GM12878 (cell line): Measurements from ENCODE around the gene CILP. TPM values are rescaled to one million over a fixed set of nuclear protein-coding genes. Genes with fewer than 3 reads are reported as not detected.
"Not testable (repeated sequence)": the region's sequence is repeated elsewhere in the genome, so short reads cannot be mapped to it uniquely, and the experiment has no call there.

Experiments used
- ATAC-seq: fragments of 200-7000 bp; cut with Tn5 transposase; 3 replicates; pipeline ENCODE4 v1.9.1; 2020; ENCODE audit warnings: mild to moderate bottlenecking, moderate library complexity
- BruUV-seq: library from RNA; stranded (reverse); fragments of 400-500 nt; replicated peaks from 2 replicates; lab custom pipeline; 2021; lab: Mats Ljungman, UMichigan
- CTCF ChIA-PET: fragments of 300-600 bp; sonication (Branson Sonifier 250); formaldehyde crosslinking; extraction: SDS; loops from one replicate; lab custom pipeline; 2021; ENCODE audit warnings: inconsistent platforms; lab: Yijun Ruan, JAX
- POLR2A ChIA-PET: fragments of 350-600 bp; formaldehyde crosslinking; extraction: SDS; loops from one replicate; lab custom pipeline; 2021; ENCODE audit warnings: inconsistent platforms; lab: Charles Lee
- RAD21 ChIA-PET: fragments of 300-600 bp; sonication (Branson Sonifier 250); formaldehyde crosslinking; loops from one replicate; lab custom pipeline; 2023; ENCODE audit warnings: antibody characterized with exemption; ENCODE audit not compliant: unreplicated experiment; lab: Charles Lee
- SMC1A ChIA-PET: fragments of 300-600 bp; sonication (Branson Sonifier 250); formaldehyde crosslinking; loops from one replicate; lab custom pipeline; 2023; ENCODE audit not compliant: unreplicated experiment, uncharacterized antibody; lab: Charles Lee
- DNase-seq: peaks from one replicate; pipeline ENCODE4 v3.0.0-alpha.2; 2011; ENCODE audit warnings: low read depth, low spot score
- FAIRE-seq: peaks from 3 replicates; lab custom pipeline; 2011; peaks lifted over from hg19 to GRCh38; lab: Jason Lieb, UNC
- H2AFZ ChIP-seq: 2 replicates; pipeline ENCODE4 v1.6.0; 2011; ENCODE audit warnings: low read depth, low read length, control low read depth; ENCODE audit not compliant: control insufficient read depth
- H3K27ac ChIP-seq: 2 replicates; pipeline ENCODE4 v1.5.1; 2011; ENCODE audit warnings: control low read depth; ENCODE audit not compliant: control insufficient read depth, insufficient read depth
- H3K27me3 ChIP-seq, 2 experiments: replicated peaks in 1 of 2; 2 replicates each; pipeline versions ENCODE4 v1.6.0 to v1.6.1; 2011; ENCODE audit warnings: low read length in 1 of 2; ENCODE audit not compliant: control insufficient read depth in 2 of 2, insufficient read depth in 2 of 2
- H3K36me3 ChIP-seq, 2 experiments: 2 replicates each; pipeline ENCODE4 v1.5.1; 2011; ENCODE audit warnings: low read length in 1 of 2; ENCODE audit not compliant: control insufficient read depth in 2 of 2, insufficient read depth in 2 of 2
- H3K4me1 ChIP-seq: 2 replicates; pipeline ENCODE4 v1.6.1; 2011; ENCODE audit warnings: mild to moderate bottlenecking, low read length, moderate library complexity, mixed read lengths; ENCODE audit not compliant: control insufficient read depth, insufficient read depth
- H3K4me2 ChIP-seq: 2 replicates; pipeline ENCODE4 v1.6.0; 2011; ENCODE audit warnings: control low read depth; ENCODE audit not compliant: control insufficient read depth, insufficient read depth
- H3K4me3 ChIP-seq: fragments of 200-600 bp; sonication (generic); 2 replicates; pipeline ENCODE4 v1.5.1; 2016
- H3K79me2 ChIP-seq: 2 replicates; pipeline ENCODE4 v1.6.0; 2011; ENCODE audit warnings: low read length; ENCODE audit not compliant: control insufficient read depth, insufficient read depth
- H3K9ac ChIP-seq: 2 replicates; pipeline ENCODE4 v1.8.0; 2011; ENCODE audit warnings: low read length, control low read depth, mixed read lengths; ENCODE audit not compliant: control insufficient read depth, insufficient read depth
- H3K9me3 ChIP-seq: replicated peaks from 3 replicates; pipeline ENCODE4 v1.5.1; 2011; ENCODE audit warnings: mild to moderate bottlenecking, low read length; ENCODE audit not compliant: control insufficient read depth, insufficient read depth
- H4K20me1 ChIP-seq: 2 replicates; pipeline ENCODE4 v1.6.0; 2011; ENCODE audit not compliant: control insufficient read depth, insufficient read depth
- WGBS: methylation state at CpG from one replicate; pipeline ENCODE4 v1.1.6; 2016; ENCODE audit warnings: low lambda C conversion rate; ENCODE audit not compliant: insufficient replicate concordance, insufficient coverage; ENCODE audit errors: missing lambda C conversion rate; 5-methylcytosine and 5-hydroxymethylcytosine counted together
- in situ Hi-C: fragments of 300-500 bp; cut with MboI; formaldehyde crosslinking; loops from 9 replicates; pipeline ENCODE4 v1.14.3; 2018; ENCODE audit warnings: mixed read lengths
- intact Hi-C: fragments of 100-400 bp; cut with micrococcal nuclease; formaldehyde crosslinking; loops from one replicate; pipeline ENCODE4 v1.14.2; 2022; ENCODE audit not compliant: unreplicated experiment
- polyA plus RNA-seq, 11 experiments: library from polyadenylated mRNA; depleted of rRNA in 4 of 11; unstranded in 6 of 11; stranded (reverse) in 5 of 11; fragments of >200 nt; fragmentation: Nextera tagmentation in 4 of 11; fragmentation: Illumina TruSeq in 1 of 11; extraction: Ambion mirVana in 4 of 11; extraction: Trizol in 1 of 11; gene quantifications; 1 replicate in 1 of 11; 2 replicates in 10 of 11; pipeline versions ENCODE4 v1.2.1 to v1.2.3, GENCODE V29; 2011 to 2016; ENCODE audit warnings: inconsistent platforms in 2 of 11, missing spikeins in 2 of 11, low read depth in 1 of 11
- total RNA-seq, 4 experiments: library from RNA; depleted of rRNA in 3 of 4; stranded (reverse); fragments of >200 nt in 3 of 4; fragmentation: Illumina TruSeq in 1 of 4; extraction: Trizol in 1 of 4; gene quantifications; 2 replicates each; pipeline versions ENCODE4 v1.2.1 to v1.2.3, GENCODE V29; 2013 to 2021
- TF ChIP-seq, protein P1 (sequence below): fragments of 450-650 bp; IDR thresholded peaks from 2 replicates; pipeline ENCODE4 v1.6.1; 2016; ENCODE audit warnings: mild to moderate bottlenecking
- TF ChIP-seq, protein P2 (sequence below): fragments of 450-650 bp; IDR thresholded peaks from 2 replicates; pipeline ENCODE4 v1.6.1; 2016; ENCODE audit warnings: mild to moderate bottlenecking

The CILP gene
- total and polyA plus RNA-seq, 10 of the 15 experiments (the other 5 are each of a cell fraction or from before 2014, with no cell fraction given) = 0.03 to 0.06 (median 0.04) TPM; not detected in 4

DNA sequence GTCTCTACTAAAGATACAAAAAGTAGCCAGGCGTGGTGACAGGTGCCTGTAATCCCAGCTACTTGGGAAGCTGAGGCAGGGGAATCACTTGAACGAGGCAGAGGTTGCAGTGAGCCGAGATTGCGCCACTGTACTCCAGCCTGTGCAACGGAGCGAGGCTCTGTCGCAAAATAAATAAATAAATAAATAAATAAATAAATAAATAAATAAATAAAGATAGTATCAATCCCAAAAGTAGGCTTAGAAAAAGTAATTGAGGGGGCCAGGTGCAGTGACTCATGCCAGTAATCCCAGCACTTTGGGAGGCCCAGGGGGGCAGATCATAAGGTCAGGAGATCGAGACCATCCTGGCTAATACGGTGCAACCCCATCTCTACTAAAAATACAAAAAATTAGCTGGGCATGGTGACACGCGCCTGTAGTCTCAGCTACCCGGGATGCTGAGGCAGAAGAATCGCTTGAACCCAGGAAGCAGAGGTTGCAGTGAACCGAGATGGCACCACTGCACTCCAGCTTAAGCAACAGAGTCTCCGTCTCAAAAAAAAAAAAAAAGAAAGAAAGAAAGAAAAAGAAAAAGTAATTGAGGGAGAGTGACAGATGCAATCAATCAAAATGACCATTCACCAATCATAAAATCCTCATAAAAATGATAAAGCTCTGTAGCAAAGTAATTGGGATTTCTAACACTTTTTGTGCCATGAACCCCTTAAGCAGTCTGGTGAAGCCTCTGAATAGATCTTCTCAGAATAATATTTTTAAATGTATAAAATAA is 29.5 kb downstream of the CILP start:
- not testable (repeated sequence) for H3K4me1 ChIP-seq, DNase-seq, H3K9ac ChIP-seq
- SMC1A ChIA-PET = interaction anchor here (0.7 to 1.7 kb wide), 6 partner anchors 10 to 116 kb away, joined by 3 to 8 read pairs (median 4); partner anchors contain the start of gene PDCD7
- peak overlapping the region; percentile 30 for H3K4me2 ChIP-seq
- TF ChIP-seq, protein P1, sequence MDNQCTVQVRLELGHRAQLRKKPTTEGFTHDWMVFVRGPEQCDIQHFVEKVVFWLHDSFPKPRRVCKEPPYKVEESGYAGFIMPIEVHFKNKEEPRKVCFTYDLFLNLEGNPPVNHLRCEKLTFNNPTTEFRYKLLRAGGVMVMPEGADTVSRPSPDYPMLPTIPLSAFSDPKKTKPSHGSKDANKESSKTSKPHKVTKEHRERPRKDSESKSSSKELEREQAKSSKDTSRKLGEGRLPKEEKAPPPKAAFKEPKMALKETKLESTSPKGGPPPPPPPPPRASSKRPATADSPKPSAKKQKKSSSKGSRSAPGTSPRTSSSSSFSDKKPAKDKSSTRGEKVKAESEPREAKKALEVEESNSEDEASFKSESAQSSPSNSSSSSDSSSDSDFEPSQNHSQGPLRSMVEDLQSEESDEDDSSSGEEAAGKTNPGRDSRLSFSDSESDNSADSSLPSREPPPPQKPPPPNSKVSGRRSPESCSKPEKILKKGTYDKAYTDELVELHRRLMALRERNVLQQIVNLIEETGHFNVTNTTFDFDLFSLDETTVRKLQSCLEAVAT = peak; percentile 79
- TF ChIP-seq, protein P2, sequence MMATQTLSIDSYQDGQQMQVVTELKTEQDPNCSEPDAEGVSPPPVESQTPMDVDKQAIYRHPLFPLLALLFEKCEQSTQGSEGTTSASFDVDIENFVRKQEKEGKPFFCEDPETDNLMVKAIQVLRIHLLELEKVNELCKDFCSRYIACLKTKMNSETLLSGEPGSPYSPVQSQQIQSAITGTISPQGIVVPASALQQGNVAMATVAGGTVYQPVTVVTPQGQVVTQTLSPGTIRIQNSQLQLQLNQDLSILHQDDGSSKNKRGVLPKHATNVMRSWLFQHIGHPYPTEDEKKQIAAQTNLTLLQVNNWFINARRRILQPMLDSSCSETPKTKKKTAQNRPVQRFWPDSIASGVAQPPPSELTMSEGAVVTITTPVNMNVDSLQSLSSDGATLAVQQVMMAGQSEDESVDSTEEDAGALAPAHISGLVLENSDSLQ = peak; percentile 58; the same call in 1 of the 2 replicates
- TF ChIP-seq, all 136 proteins: peak for 2; not testable (repeated sequence) for 134
- FAIRE-seq, H3K36me3 ChIP-seq, BruUV-seq, H4K20me1 ChIP-seq, H3K9me3 ChIP-seq, H3K27me3 ChIP-seq, H2AFZ ChIP-seq, in situ Hi-C loops, ATAC-seq, H3K27ac ChIP-seq: not testable (repeated sequence)
- ChIA-PET RAD21 (interaction anchor here (0.9 to 1.6 kb wide), 5 partner anchors 48 to 611 kb away, joined by 3 read pairs; partner anchors contain the start of genes DENND4A, PARP16 and PDCD7), CTCF (interaction anchor here (0.6 to 1.4 kb wide), 10 partner anchors 39 to 449 kb away, joined by 3 to 6 read pairs (median 4); partner anchors contain the start of genes PARP16 and PDCD7), POLR2A (interaction anchor here (0.6 to 2.1 kb wide), 8 partner anchors 10 to 1176 kb away, joined by 3 to 7 read pairs (median 4); partner anchors contain the start of genes PDCD7 and RNU5B-1)
- H3K79me2 ChIP-seq = peaks cover 49% of the 10 kb centered on the region
- intact Hi-C loops = loop anchor here (5.0 kb wide), 1 partner anchor 129 kb away; no protein-coding TSS in a partner anchor
- 88% methylated on average over 14 of the region's 15 CpGs for WGBS
- H3K4me3 ChIP-seq = peak overlapping the region; percentile 38; the same call in 1 of the 2 replicates
